Measurements from ENCODE around the gene TMEM170B. TPM values are rescaled to one million over a fixed set of nuclear protein-coding genes. Genes with fewer than 3 reads are reported as not detected.
A peak's percentile ranks its signal among the peaks of the same experiment; 100 is the strongest.

The TMEM170B gene
- total RNA-seq, 1 donor from 2014 or later: 6.1 TPM

DNA sequence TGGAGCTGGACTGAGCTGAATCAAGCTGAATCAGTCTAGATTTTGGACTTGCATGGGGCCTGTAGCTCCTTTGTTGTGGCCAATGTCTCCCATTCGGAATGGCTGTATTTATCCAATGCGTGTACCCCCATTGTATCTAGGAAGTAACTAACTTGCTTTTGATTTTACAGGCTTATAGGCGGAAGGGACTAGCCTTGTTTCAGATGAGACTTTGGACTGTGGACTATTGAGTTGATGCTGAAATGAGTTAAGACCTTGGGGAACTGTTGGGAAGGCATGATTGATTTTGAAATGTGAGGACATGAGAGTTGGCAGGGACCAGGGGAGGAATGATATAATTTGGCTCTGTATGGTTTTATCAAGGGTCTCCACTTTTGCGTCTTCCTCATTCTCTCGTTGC lies 3.0 kb upstream of the TMEM170B start:
- no peak overlapping the region for H3K4me3 Mint-ChIP-seq

DNA sequence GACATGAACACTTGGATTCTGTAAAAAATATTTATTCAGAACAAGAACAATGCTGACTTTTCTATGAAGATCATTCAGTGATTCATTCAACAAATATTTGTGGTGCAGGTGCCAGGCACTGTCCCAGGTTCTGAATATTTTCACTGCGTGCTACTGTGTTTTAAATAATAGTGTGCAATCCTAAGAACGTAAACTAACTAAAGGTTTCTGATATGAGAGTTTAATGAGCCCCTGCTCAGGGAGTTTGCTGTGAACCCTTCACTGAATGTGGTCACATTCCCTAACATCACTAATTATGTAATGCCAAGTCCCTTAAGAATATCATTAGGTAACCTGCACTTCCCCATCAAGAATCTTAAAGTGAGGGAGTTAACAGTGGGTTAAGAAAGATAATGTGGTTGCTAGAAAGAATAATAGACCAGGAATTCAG lies 1.7 kb upstream of the TMEM170B start:
- no peak for DNase-seq (ENCODE audit: low spot score in 2 of 2, unreplicated experiment in 2 of 2)
- H3K4me1 Mint-ChIP-seq: peaks cover 17% of the 10 kb centered on the region
- H3K4me3 Mint-ChIP-seq: peak overlapping the region; percentile 20
- H3K27me3 Mint-ChIP-seq (ENCODE audit: low read depth): peaks cover 2% of the 10 kb centered on the region
- no peaks in the 10 kb centered on the region for H3K36me3 Mint-ChIP-seq
- TF ChIP-seq, protein P1, sequence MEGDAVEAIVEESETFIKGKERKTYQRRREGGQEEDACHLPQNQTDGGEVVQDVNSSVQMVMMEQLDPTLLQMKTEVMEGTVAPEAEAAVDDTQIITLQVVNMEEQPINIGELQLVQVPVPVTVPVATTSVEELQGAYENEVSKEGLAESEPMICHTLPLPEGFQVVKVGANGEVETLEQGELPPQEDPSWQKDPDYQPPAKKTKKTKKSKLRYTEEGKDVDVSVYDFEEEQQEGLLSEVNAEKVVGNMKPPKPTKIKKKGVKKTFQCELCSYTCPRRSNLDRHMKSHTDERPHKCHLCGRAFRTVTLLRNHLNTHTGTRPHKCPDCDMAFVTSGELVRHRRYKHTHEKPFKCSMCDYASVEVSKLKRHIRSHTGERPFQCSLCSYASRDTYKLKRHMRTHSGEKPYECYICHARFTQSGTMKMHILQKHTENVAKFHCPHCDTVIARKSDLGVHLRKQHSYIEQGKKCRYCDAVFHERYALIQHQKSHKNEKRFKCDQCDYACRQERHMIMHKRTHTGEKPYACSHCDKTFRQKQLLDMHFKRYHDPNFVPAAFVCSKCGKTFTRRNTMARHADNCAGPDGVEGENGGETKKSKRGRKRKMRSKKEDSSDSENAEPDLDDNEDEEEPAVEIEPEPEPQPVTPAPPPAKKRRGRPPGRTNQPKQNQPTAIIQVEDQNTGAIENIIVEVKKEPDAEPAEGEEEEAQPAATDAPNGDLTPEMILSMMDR (IDR thresholded peaks at IDR 0.05; ENCODE audit: unreplicated experiment): no peak
- peak overlapping the region; percentile 36 for H3K27ac Mint-ChIP-seq
- no peaks in the 10 kb centered on the region for H3K9me3 Mint-ChIP-seq

More for the DNA sequence above, 3.0 kb upstream of the TMEM170B start:
- Mint-ChIP-seq H3K9me3 (no peaks in the 10 kb centered on the region), H3K36me3 (no peaks in the 10 kb centered on the region), H3K27me3 (ENCODE audit: low read depth) (peaks cover 2% of the 10 kb centered on the region), H3K4me1 (peaks cover 14% of the 10 kb centered on the region), H3K27ac (no peak overlapping the region)
- TF ChIP-seq, protein P1 (IDR thresholded peaks at IDR 0.05; ENCODE audit: unreplicated experiment): no peak
- no peak for DNase-seq (ENCODE audit: low spot score in 2 of 2, unreplicated experiment in 2 of 2)

DNA sequence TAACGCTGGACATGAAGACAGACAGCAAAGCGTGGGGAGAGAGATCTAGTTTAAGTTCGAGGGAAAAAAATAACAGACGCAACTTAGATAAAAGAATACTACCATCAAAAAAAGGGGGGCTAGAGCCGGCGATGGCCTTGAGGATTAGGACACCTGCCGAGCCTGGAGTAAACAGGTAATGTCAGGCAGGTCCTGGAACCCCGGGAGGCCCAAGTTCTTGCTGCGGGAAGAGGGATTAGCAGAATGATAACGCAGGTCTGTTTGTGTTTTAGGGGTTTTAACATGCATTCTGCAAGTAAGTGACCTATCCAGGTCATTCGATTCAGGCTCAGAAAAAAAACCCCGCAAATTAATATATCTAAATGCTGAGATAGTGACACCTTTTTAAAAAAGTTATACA lies 754 bp upstream of the TMEM170B start:
- Mint-ChIP-seq H3K36me3 (no peaks in the 10 kb centered on the region), H3K4me3 (peak overlapping the region; percentile 65), H3K27me3 (ENCODE audit: low read depth) (peaks cover 2% of the 10 kb centered on the region), H3K4me1 (peaks cover 17% of the 10 kb centered on the region), H3K9me3 (no peaks in the 10 kb centered on the region), H3K27ac (peak overlapping the region; percentile 19)
- TF ChIP-seq, protein P1 (IDR thresholded peaks at IDR 0.05; ENCODE audit: unreplicated experiment): no peak
- no peak for DNase-seq (ENCODE audit: low spot score in 2 of 2, unreplicated experiment in 2 of 2)

DNA sequence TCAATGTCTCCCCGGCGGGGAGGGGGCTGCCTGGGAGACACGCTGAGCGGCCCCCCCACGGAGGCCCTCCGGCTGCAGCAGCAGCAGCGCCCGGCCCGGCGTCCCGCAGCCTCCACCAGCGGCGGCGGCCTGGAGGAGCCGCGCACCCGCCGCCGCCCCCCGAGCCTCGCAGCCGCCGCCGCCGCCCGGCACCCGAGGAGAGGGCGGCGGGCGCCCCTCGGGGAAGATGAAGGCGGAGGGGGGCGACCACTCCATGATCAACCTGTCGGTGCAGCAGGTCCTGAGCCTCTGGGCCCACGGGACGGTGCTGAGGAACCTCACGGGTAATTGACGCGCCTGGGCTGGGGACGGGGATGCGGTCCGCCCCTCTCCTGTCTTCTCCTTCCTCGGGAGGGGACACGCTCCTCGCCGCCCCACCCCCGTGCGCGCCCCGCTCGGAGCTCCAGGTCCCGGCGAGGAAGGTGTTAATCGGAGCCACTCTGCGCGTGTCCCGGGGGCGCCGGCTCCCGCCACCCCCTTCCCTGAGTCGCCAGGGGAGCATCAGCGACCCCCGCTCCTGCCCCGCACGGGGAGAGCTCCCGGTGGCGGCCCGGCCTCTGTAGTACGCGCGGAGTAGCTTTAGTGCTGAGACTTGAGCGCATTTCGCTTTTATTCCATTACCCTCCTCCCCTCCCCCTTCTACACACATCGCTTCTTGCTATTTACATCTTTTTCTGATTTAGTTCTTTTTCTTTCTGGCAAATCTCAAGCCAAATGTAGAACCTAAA lies 686 bp downstream of the TMEM170B start:
- TF ChIP-seq, protein P1 (IDR thresholded peaks at IDR 0.05; ENCODE audit: unreplicated experiment): no peak
- Mint-ChIP-seq H3K27me3 (ENCODE audit: low read depth) (peaks cover under 1% of the 10 kb centered on the region), H3K4me1 (peaks cover 17% of the 10 kb centered on the region), H3K9me3 (no peaks in the 10 kb centered on the region), H3K4me3 (peak overlapping the region; percentile 79), H3K36me3 (no peaks in the 10 kb centered on the region), H3K27ac (peak overlapping the region; percentile 51)
- DNase-seq (ENCODE audit: low spot score in 2 of 2, unreplicated experiment in 2 of 2): peak; percentile 25 to 59

DNA sequence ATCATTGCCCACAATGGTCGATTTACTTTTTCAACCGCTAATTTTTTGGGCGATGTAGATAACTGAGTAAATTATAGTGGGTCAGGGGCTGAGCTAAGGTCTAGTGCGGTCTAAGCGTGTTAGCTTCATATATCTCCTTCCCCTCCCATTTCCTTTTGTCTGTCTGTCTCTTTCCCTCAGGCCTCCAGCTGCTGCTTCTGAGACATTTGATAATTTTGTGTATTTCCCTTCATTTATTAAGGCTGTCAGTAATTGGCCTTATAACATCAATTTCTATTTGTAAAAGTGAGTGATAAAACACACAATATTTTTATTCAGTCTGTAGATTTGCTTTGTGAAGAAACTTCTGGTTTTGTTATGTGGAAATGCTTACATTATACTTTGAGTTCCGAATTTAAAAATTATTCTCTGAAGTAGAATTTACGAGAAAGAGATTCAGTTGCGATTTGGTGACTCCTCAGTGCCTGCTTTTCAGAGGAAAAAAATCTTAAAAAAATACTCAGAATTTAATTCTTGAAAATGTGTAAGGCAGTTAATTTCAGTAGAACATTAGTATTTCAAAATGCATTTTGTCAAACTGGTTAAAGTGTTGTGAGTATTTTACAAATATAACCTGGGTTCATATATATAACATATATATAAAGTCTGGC lies 1.4 kb downstream of the TMEM170B start:
- no peak for DNase-seq (ENCODE audit: low spot score in 2 of 2, unreplicated experiment in 2 of 2)
- H3K27ac Mint-ChIP-seq: no peak overlapping the region
- H3K27me3 Mint-ChIP-seq (ENCODE audit: low read depth): no peaks in the 10 kb centered on the region
- TF ChIP-seq, protein P1 (IDR thresholded peaks at IDR 0.05; ENCODE audit: unreplicated experiment): no peak
- H3K36me3 Mint-ChIP-seq: no peaks in the 10 kb centered on the region
- no peaks in the 10 kb centered on the region for H3K9me3 Mint-ChIP-seq
- H3K4me3 Mint-ChIP-seq: peak overlapping the region; percentile 79
- peaks cover 17% of the 10 kb centered on the region for H3K4me1 Mint-ChIP-seq

Measured in mesothelial cell of epicardium (in vitro differentiated cells).